ENCODE measurements around the gene FSTL4.
"Not testable (repeated sequence)": the region's sequence is repeated elsewhere in the genome, so short reads cannot be mapped to it uniquely, and the experiment has no call there.

The FSTL4 gene

GRCh38 chr5:133400831-133401351, 211.4 kb downstream of the FSTL4 start:
- no peak for DNase-seq

GRCh38 chr5:133400120-133400519, 212.2 kb downstream of the FSTL4 start:
- no peak for DNase-seq

DNA sequence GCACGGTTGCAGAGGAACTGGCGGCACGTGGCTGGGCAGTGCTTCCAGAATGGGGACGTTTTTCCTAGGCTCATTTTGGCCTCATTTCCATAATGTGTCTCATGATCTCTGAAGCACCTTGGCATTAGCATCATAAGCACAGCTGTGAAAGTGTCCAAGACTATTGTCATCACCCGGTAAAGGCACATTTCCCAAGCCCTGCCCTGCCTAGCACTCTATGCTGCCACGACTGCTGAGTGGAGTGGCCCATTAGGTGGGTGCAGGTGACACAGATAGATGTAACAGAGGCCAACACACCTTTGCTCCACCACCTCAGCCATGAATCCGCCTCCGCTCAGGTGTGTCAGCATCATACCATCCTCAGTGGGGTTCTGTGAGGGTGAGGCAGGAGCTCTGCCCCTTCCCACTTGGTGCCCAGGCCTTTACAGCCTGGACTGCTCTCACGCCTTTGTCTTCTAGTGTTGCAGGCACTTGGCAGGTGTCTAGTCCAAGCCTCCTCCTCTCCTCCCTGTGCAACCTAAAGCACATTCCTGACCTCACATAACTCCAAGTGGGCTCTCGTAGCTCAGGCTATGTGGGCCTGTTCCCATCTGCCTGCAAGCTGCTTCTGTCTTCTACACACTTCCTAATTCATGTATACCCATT, 213.0 kb downstream of the FSTL4 start:
- no peak for DNase-seq

DNA sequence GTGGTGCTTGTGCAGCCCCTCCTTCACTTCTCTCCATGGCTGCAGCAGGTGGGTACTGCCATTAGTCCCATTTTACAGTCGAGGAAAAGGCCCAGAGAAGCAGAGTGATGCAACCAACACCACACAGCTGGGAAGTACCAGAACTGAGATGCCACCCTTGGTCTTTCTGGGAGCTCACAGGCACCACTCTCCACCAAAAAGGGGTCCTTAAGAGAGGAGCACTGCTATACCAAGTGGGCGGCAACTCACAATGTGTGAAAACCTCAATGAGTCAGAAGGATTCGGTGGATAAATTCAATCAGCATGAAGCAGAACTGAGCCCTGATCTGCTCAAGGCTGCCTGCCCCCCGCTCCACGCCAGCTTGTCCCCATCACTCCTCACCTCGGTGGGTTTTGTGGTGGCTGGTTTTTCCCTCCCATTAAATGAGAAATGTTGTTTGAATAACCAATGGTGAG, 213.7 kb downstream of the FSTL4 start:
- DNase-seq: no peak

DNA sequence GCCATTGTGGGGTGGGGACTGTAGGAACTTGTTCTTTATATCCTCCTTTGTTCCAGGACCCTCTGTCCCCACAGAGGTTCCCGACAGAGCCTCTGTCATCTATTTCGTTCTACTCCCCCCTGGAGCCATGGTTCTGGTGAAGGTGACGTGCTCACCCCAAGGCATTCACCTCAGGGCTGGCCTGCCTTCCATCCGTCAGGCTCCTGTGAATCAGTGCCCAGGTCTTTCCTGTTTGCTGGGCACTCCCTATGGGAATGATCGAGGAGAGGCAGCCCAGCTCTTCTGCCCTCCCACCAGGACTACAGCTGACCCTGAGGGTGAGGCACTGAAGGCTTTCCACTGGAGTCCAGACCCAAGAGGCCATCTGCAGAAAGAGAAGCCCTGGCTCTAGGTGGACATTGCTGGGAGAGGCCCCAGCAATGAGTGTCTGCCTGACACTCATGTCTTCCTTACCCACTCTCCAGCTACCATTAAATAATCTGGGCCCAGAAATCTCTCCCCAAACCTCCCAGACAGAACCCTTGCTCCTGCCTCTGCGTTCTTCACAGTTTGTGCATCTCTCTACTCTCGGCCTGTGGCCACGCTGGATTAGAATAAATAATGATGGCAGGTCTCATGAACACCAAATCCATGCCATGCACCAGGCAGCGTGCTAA, 214.2 kb downstream of the FSTL4 start:
- no peak for DNase-seq

DNA sequence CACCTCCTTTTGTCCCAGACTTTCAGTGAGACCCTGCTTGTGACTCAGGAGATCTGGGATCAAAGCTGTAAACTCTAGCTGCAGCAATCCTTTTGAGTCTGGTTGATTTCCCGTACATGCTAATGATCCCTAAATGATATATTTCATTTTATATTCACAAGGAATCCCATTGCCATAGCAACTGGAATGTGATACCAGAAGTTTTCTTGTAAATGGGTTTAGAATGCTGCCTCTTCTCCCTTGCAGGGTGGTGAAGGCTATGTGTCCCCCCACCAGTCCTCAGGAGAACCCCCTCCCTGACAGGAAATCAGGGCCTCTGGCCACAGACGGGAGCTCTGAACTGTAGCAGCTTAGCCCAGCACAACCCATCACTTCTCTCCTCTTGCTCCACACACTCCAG, 215.0 kb downstream of the FSTL4 start:
- DNase-seq: no peak

DNA sequence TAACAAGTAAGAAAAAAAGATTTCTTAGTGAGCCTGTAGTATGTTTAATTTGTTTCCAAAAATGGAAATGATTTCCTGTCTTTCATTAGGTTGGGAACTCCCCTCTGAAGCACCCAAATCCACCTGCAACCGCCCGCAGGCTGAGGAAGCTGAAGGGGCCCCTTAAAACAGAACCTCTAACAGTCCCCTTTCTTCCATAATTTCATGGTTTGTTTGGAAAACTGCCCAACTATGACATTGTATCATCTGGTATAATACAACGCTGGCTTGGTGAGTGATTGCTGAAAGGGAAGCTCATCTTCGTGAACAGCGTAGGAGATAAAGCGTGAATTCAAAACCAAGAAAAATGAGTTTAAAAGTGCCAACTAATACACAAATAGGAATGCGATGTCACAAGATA, 215.5 kb downstream of the FSTL4 start:
- DNase-seq: no peak

- no peak for DNase-seq
These were observed 216.1 kb downstream of the FSTL4 start for GRCh38 chr5:133396187-133396741.

- not testable (repeated sequence) for DNase-seq
These were observed 217.1 kb downstream of the FSTL4 start for GRCh38 chr5:133395207-133395606.

DNA sequence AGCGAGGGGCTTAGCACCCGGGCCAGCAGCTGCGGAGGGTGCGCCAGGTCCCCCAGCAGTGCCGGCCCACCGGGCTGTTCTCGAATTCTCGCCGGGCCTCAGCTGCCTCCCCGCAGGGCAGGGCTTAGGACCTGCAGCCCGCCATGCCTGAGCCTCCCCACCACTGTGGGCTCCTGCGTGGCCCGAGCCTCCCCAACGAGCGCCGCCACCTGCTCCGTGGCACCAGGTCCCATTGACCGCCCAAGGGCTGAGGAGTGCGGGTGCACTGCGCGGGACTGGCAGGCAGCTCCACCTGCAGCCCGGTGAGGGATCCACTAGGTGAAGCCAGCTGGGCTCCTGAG, 217.9 kb downstream of the FSTL4 start:
- not testable (repeated sequence) for DNase-seq

- no peak for DNase-seq
These were observed 218.4 kb downstream of the FSTL4 start for GRCh38 chr5:133393776-133394476.

GRCh38 chr5:133392448-133392847, 219.9 kb downstream of the FSTL4 start:
- DNase-seq: no peak

DNA sequence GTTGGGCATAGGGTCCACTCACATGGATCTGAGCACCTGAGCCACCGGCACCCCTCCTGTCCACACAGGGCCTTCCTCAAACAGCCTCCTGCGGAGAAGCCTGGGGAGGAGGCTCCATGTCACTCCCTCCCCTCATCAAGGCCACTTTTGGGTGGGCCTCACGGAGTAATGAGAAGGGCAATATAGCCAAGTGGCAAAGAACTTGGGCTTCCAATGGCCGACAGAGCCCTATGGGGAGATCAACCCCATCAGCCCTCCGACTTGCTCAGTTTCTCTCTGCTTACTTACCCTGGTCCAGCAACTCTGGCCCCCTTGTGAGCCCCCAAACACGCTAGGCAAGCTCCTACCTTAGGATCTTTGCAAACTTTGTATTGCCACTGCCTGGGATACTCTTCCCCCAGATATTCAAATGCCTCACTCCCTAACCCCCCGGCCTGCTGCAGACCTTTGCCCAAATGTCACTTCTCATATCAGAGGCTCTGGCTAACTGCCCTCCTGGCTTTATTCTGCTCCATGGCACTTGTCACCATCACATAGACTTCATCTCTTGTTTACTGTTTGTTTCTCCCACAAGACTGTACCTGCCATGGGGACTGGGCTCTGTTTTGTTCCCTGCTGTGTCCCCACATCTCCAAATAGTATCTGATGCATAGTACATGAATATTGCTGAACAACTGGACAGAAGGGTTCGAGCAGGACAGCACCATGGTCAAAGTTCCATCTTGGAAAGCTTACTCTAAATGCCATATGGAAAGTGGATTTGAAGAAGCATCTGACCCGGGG, 220.8 kb downstream of the FSTL4 start:
- DNase-seq: no peak

- no peak for DNase-seq
These were observed 221.7 kb downstream of the FSTL4 start for GRCh38 chr5:133390416-133391353.

DNA sequence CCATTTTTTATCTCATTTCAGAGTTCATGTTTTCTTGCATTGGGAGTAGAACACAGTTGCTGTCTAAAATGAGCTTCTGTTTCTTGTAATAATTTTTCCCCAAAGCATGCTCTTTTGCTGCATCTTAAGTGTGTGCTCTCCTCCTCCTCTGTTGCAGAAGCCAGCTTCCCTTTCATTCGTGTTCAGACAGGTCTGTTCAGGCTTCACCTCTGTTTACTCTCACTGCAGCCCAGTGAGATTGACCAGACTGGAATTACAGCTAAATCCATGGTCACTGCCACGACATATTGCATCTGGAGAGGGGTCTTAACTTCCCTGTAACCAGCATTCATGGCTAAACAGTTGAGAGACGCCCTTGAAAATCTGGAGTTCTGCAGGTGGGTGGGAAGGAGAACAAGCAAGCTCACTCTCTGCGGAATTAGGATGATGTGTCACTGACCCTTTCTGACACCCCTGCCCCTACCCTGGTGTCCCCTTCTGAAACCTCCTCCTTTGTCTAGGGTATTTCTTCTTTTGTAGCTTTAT, 223.2 kb downstream of the FSTL4 start:
- no peak for DNase-seq

DNA sequence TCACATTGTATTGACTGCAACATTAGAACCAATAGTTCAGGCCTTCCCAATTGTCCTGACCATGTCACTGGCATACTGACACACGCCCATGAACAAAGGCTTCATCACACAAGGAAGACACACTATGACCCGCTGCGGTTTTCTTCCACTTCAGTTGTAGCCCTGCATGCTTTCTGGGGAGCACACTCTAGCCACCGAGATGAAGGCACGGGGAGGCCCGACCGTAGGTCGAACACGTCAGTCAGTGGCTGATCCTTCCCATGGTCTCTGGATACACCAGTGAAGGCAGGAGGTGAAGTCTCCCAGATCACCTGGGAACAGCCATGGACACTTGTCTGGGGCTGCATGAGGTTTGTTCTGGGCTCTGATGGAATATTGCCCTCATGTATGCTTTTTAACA, 224.7 kb downstream of the FSTL4 start:
- no peak for DNase-seq

DNA sequence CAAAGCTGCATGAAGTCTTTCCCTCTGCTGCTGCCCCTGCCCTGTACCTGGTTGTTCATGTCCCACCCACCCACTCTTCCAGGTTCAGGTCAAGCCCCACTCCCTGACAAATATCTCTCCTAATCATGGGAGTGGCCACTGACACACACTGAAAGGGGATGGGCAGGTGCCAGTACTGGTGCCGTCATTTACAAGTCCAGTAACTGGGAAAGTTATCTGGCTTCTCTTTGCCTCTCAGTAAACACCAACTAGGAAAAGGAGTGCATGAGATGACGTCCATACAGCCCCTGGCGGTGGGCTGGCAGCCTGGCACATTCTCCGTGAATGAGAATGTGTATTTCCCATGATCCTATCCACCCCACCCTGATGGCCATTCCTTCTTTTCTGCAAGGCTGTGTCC, 225.2 kb downstream of the FSTL4 start:
- no peak for DNase-seq

DNA sequence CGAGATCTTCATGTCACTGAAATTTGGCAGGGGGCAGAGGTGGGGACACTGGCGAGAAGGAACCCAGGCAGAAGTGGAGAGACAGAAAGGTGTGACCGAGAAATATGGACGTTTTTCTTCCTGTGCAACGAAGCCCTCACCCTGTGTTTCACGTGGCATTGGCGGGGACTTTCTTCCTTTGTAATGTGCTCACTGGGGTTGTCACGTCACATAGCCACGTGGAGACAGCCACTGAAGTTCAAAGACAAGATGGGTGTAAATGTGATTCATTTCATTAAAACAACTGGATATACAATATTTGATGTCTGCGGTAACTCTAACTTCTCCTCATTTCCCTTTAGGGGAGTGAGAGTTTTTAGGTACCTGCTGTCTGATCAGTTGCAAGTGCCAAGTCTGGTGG, 225.7 kb downstream of the FSTL4 start:
- no peak for DNase-seq

DNA sequence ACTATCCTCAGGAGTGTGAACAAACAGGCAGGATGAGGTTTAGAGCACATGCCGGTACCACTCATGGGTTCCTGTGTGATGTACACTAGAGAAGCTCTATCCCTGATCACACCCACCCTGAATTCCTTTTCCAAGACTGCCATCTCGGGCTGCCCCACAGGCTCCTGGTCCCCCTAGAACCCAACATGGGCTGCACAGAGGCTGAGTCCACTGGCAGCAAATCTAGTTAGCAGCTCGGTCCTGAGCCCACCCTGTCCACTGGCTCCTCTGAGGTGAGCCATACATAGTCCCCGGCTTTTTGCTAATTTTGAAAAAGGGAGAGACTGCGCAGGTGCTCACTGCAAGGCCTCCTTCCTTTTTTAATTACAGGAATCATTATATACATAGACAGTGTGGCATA, 227.0 kb downstream of the FSTL4 start:
- DNase-seq: no peak

- DNase-seq: no peak
These were observed 227.4 kb downstream of the FSTL4 start for GRCh38 chr5:133384903-133385302.

Data from right kidney (tissue), 1 donor.